Bone marrow (tissue), 2 donors: ENCODE results near the gene CD44.

ENCODE experiments used
- DNase-seq, 2 donors: peaks; one replicate each; lab custom pipeline; 2025; lab: John Stamatoyannopoulos, UW

CD44 gene

GRCh38 chr11:35158701-35159510, 19.9 kb downstream of the CD44 start:
- DNase-seq, result no peak

GRCh38 chr11:35160246-35160824, 21.4 kb downstream of the CD44 start:
- DNase-seq, result no peak

GRCh38 chr11:35160902-35161597, 22.1 kb downstream of the CD44 start:
- DNase-seq, result no peak

GRCh38 chr11:35162745-35163144, 23.8 kb downstream of the CD44 start:
- DNase-seq, result peak in 1 of 2 donors; percentile 72

- DNase-seq, result no peak
Measured at GRCh38 chr11:35163209-35163608, 24.2 kb downstream of the CD44 start.

GRCh38 chr11:35163702-35164496, 24.9 kb downstream of the CD44 start:
- no peak for DNase-seq

- DNase-seq, result no peak
Measured at GRCh38 chr11:35165030-35165422, 26.1 kb downstream of the CD44 start.

- DNase-seq, result peak in 1 of 2 donors; percentile 54
Measured at GRCh38 chr11:35165423-35166368, 26.7 kb downstream of the CD44 start.

- DNase-seq, result no peak
Measured at GRCh38 chr11:35166369-35167360, 27.7 kb downstream of the CD44 start.

GRCh38 chr11:35167426-35167954, 28.5 kb downstream of the CD44 start:
- DNase-seq, result no peak

- DNase-seq, result no peak
Measured at GRCh38 chr11:35168671-35169070, 29.7 kb downstream of the CD44 start.

GRCh38 chr11:35169112-35169511, 30.1 kb downstream of the CD44 start:
- DNase-seq, result no peak

- DNase-seq, result no peak
Measured at GRCh38 chr11:35169754-35170153, 30.8 kb downstream of the CD44 start.

- no peak for DNase-seq
Measured at GRCh38 chr11:35170503-35170902, 31.5 kb downstream of the CD44 start.

GRCh38 chr11:35171226-35171625, 32.3 kb downstream of the CD44 start:
- DNase-seq, result no peak

GRCh38 chr11:35173011-35173511, 34.1 kb downstream of the CD44 start:
- DNase-seq, result no peak

- DNase-seq, result no peak
Measured at GRCh38 chr11:35173616-35174566, 34.9 kb downstream of the CD44 start.

- no peak for DNase-seq
Measured at GRCh38 chr11:35174666-35175065, 35.7 kb downstream of the CD44 start.
